Activated CD4-positive, CD25-positive, alpha-beta regulatory T cell treated with anti-CD3 and anti-CD28 coated beads, Interleukin-2, amount 50 U/mL, for 24 hours (primary cell): Measurements from ENCODE around the gene ARMS2.
A peak's percentile ranks its signal among the peaks of the same experiment; 100 is the strongest.

ENCODE experiments used
- ATAC-seq, 2 donors: fragments of 150-1000 bp; cut with Tn5 transposase; one replicate each; pipeline ENCODE4 v1.10.0; 2021; ENCODE audit warnings: mild to moderate bottlenecking in 1 of 2, moderate library complexity in 1 of 2

Gene ARMS2

GRCh38 chr10:122454603-122455080 lies at the start of gene ARMS2:
Gene ARMS2 (plus strand): TSS chr10:122454653. CDS start chr10:122454728, 75 bp downstream.
- ATAC-seq, result no peak

DNA sequence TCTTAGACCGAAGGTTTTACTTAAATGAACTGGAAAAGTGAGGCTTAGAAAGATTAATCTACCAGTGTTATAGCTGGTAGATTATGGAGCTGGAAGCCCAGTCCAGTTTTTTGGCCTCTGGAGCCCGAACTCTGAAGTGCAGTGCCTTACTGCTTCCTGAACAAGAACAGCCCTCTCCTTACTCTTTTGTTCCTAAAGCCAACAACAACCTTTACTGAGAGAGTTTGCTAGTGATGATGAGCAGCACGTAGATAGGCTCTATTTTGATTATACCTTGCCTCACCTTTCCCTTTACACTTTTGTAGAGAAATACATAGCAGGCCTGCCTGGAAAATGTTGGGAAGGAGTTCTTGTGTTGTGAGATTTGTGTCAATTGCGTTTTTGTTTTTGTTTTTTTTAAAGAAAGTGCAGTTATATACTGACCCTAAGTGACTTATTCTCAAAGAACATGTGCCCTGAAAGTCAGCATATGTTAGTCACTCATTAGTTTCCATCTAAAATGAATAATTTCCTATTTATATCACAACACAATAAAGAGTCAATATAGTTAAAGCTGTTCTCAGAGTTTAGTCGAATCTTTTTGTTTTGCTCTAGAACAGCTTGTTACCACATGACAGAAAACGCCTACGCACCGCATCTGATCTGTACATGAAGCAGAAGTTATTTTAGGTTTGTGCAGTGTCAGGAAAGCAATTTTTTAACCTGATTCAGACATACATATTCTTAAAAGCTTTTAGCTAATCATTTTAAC lies 46.9 kb upstream of the ARMS2 start:
- ATAC-seq, result peak; percentile 82 to 86

DNA sequence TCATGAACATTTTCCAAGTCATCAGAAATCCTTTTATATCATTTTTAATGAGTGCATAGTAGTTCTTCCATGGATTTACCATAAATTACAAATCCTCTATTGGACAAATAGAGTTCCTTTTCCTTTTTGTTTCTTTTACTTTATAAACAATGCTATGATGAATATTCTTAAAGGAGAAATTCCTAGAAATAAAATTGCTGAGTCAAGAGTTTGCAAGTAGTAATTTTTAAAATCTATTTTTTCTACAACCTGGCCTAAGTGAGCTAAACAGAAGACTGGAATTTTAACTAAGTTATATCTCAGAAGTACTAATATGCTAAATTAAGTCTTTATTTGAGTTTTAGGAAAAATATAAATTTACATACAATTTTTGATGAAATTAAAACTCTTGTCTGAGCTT lies 41.1 kb upstream of the ARMS2 start:
- ATAC-seq, result no peak

DNA sequence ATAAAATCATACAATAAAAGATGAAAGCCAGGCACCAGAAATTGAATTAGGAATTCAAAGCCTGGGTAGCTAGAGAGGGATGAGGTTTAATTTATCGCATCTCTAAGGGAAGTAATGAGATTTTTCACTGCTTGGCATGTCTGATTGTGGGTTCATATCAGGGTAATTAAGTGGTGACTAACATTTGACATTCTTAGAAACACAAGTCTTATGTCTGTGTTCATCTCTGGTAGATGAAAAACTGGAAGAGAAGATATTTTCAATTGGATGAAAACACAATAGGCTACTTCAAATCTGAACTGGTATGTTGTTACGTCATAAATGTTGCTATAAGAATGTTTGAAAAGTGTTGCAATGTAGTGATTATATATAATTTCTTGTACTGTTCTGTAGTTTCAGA lies 36.8 kb upstream of the ARMS2 start:
- peak; percentile 57 to 68 for ATAC-seq

DNA sequence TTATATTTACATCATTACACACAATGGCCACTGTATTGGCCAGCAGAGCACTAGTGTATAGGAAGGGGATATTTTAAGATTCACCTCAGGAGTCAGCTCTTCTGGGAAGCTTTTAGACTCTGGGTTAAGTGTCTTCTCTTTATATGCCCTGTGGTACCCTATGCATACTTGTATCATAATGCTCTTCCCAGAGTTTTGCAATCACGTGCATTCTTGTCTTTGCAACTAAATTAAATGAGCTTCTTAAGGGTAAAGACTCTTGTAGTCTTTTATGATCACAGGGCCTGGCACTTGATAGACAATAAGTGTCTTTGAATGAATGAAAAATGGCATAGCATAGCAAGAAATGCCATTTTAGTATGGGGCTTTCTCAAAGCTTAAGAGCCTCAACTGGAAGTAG lies 35.4 kb upstream of the ARMS2 start:
- no peak for ATAC-seq

- no peak for ATAC-seq
Measured at GRCh38 chr10:122419876-122420623, 34.4 kb upstream of the ARMS2 start.

GRCh38 chr10:122420624-122421007 lies 33.8 kb upstream of the ARMS2 start:
- ATAC-seq, result no peak

- ATAC-seq, result no peak
Measured at GRCh38 chr10:122421054-122421625, 33.3 kb upstream of the ARMS2 start.

DNA sequence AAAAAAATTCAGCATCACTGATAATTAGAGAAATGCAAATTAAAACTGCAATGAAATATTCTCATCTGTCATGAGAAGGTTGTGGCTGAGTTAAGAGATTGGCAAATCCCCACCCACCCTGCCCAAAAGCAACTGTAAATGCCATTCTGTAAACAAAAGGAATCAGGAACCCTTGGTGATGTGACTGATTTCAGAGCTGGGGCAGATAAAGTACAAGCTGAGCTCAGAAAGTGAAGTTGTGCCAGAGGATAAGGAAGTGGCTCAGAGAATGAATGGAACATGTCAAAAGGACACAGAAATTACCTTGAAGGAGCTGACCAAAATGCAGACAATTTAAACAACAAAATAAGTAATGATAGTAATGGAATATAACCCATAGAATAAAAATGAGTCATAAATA lies 32.7 kb upstream of the ARMS2 start:
- ATAC-seq, result no peak

DNA sequence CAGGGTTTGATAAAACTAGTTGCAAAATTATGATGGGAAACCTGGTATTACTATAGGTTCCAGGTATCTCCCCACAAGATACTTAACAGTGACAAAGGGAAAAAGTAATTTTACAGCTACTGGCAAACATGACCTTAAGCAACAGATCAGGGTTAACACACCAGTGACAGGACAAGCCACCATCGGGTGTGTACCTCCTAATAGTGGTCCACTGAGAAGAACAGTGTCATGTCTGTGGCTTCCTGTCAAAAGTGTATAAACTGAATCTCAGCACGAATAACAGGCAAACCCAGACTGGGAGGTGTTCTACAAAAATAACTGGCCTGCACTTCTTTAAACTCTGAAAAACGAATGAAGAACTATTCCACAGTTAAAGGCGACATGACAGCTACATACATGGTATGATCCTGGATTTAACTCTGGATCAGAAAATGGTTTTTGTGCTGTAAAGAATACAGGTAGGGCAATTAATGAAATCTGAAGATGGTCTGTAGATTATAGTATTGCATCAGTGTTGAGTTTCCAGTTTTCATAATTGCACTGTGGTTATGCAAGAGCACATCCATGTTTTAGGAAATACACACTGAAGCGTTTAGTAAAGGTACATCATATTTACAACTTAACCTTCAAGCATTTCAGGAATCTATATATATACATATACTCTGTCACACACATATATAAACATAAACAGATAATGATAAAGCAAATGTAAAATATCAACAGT lies 32.0 kb upstream of the ARMS2 start:
- peak; percentile 63 to 75 for ATAC-seq

- ATAC-seq, result no peak
Measured at GRCh38 chr10:122424059-122424458, 30.4 kb upstream of the ARMS2 start.

DNA sequence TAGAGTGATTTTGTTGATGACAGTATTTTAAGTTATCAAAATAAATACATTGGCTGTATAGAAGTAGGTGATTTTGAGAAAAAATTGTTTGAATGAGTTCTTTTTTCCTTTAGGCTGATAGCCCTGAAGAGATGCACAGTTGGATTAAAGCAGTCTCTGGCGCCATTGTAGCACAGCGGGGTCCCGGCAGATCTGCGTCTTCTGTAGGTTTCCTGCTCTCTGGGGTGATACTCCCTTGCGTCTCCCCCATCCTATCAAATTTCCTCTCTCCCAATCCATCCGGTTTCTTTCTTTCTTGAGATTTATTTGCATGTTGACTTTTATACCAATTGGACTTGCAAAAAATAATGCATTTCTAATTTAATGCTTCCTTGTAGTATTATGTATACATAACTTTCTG lies 27.6 kb upstream of the ARMS2 start:
- no peak for ATAC-seq

DNA sequence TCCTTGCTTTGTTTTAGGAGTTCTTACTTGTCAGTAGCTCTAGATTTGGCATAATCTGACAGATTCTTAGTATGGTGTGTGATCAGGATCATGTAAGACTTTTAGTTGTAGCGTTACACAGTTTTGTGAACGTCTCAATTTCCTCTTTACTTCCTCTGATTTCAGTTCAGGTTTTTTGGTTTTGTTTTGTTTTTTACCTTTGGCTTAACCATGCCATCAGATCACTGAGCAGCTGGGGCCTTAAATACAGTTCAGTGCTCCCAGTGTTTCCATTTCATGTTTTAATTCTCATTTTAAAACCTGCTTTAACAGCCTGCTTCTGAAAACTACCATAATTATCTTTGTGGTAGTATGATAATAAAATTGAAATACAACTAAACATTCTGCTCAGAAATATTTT lies 27.2 kb upstream of the ARMS2 start:
- ATAC-seq, result no peak

GRCh38 chr10:122435212-122435827 lies 19.1 kb upstream of the ARMS2 start:
- no peak for ATAC-seq

DNA sequence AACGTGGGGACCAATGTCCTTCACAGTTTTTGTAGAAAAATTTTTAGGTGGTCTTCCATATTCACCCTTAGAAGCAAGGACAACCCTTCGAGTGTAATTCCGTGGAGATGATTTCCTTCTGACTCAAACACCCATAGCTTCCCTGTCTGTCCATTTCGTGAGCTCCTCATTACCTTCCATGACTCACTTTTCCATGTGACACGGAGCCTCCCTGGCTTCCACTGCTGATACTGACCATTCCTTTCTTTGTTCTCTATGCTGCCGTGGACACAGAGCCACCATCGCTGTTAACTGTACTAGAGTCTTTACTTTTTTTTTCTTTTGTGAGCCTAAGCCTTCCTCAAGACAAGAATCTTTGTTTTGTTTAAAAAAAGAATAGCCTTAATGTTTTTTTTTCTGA lies 12.5 kb upstream of the ARMS2 start:
- ATAC-seq, result no peak

- no peak for ATAC-seq
Measured at GRCh38 chr10:122445469-122445868, 9.0 kb upstream of the ARMS2 start.

DNA sequence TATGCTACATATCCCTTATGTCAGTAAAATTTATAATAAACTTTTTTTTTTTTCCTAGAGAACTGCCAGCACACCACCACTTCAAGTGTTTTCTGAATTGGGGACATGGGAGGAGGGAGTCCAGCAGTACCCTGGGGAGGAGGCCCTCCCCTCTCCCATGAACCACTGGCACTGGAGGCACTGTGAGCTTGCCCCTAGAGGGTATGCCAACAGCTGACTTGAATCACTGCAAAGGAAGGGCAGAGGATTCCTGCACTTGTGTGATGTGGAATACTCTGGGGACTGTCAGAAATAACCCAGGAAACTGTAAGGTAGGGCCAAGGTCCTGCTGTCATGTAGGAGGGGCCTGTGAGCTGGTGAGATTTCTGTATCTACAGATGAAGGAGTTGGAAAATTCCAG lies 8.5 kb upstream of the ARMS2 start:
- no peak for ATAC-seq

GRCh38 chr10:122446668-122447423 lies 7.6 kb upstream of the ARMS2 start:
- ATAC-seq, result no peak

GRCh38 chr10:122448600-122448999 lies 5.9 kb upstream of the ARMS2 start:
- no peak for ATAC-seq

- no peak for ATAC-seq
Measured at GRCh38 chr10:122449153-122449552, 5.3 kb upstream of the ARMS2 start.

DNA sequence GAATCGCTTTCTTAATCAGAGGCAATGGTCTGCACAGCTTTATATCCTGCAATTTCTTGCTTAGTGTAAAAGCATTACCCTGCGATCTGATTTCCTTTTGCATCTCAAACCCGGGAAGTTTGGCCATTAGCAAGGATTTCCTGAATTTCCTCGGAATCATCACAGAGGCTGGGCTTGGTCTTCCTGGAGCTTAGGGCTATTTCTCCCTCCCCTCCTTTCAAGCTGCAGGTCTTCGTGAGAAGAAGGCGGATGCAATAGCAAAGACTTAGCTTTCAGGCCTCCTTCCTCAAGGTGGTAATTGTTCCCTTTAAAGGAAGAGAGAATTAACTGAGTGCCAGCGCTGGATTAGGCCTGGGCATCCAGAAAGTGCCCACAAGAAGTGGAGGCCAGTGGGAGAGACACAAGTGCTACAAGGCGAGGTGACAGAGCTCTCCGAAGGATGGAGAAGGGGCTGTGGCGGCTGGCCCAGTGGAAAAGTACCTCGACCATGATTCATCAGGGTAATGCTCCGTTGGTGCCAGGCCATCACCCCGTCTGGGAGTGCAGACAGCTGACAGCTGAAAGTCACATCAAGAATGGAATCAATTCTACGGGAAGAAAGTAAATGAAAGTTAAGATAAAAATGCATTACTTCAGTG lies 4.0 kb upstream of the ARMS2 start:
- ATAC-seq, result no peak
